HEK293 (cell line): ENCODE results near the gene CHD1L.
"Not testable (repeated sequence)": the region's sequence is repeated elsewhere in the genome, so short reads cannot be mapped to it uniquely, and the experiment has no call there.

ENCODE experiments used
- CTCF ChIA-PET: fragments of 350-600 bp; formaldehyde crosslinking; extraction: SDS; loops from one replicate; lab custom pipeline; 2021; ENCODE audit warnings: antibody characterized with exemption; lab: Yijun Ruan, JAX
- POLR2A ChIA-PET: fragments of 300-600 bp; formaldehyde crosslinking; extraction: SDS; loops from one replicate; lab custom pipeline; 2020; ENCODE audit warnings: antibody characterized with exemption, inconsistent platforms; lab: Yijun Ruan, JAX
- H3K27ac ChIP-seq: fragments of 200-500 bp; sonication (Bioruptor generic); 2 replicates; pipeline ENCODE4 v1.5.1; 2014; ENCODE audit warnings: low read depth, low read length, control low read depth, inconsistent platforms; ENCODE audit errors: extremely low read depth
- H3K36me3 ChIP-seq, 2 experiments: fragments of 200-500 bp in 1 of 2; sonication (Bioruptor generic) in 1 of 2; 1 replicate in 1 of 2; 2 replicates in 1 of 2; pipeline ENCODE4 v1.5.1; 2014 to 2017; ENCODE audit warnings: inconsistent platforms in 2 of 2, low read length in 2 of 2; ENCODE audit not compliant: control insufficient read depth in 2 of 2, insufficient read depth in 1 of 2
- H3K4me1 ChIP-seq: fragments of 200-500 bp; sonication (Bioruptor generic); 2 replicates; pipeline ENCODE4 v1.5.1; 2014; ENCODE audit warnings: mild to moderate bottlenecking, low read length, inconsistent platforms; ENCODE audit not compliant: control insufficient read depth, insufficient read depth
- H3K4me3 ChIP-seq: 2 replicates; pipeline ENCODE4 v1.5.1; 2011; ENCODE audit warnings: low read depth, mild to moderate bottlenecking, control low read depth, low read length, moderate library complexity
- H3K9me3 ChIP-seq: fragments of 200-500 bp; sonication (Bioruptor generic); 2 replicates; pipeline ENCODE4 v1.5.1; 2014; ENCODE audit warnings: low read depth, low read length, inconsistent platforms; ENCODE audit not compliant: control insufficient read depth, insufficient read depth
- BCL11A ChIP-seq: fragments of 450-650 bp; formaldehyde crosslinking; IDR thresholded peaks from 2 replicates; pipeline ENCODE4 v1.5.1; 2016; ENCODE audit warnings: low read depth, missing biosample characterization, missing genetic modification characterization
- EGR2 ChIP-seq: fragments of 450-650 bp; formaldehyde crosslinking; IDR thresholded peaks from 2 replicates; pipeline ENCODE4 v1.5.1; 2016; ENCODE audit warnings: low read depth, missing biosample characterization, missing genetic modification characterization
- FEZF1 ChIP-seq: fragments of 450-650 bp; formaldehyde crosslinking; IDR thresholded peaks from 2 replicates; pipeline ENCODE4 v1.5.1; 2016; ENCODE audit warnings: missing biosample characterization, missing genetic modification characterization
- GLIS1 ChIP-seq: fragments of 450-650 bp; formaldehyde crosslinking; IDR thresholded peaks from 2 replicates; pipeline ENCODE4 v1.5.1; 2016; ENCODE audit warnings: missing biosample characterization, missing genetic modification characterization
- GLIS2 ChIP-seq: fragments of 450-650 bp; formaldehyde crosslinking; IDR thresholded peaks from 2 replicates; pipeline ENCODE4 v1.5.1; 2016; ENCODE audit warnings: missing biosample characterization, missing genetic modification characterization
- KLF1 ChIP-seq: fragments of 450-650 bp; formaldehyde crosslinking; IDR thresholded peaks from 2 replicates; pipeline ENCODE4 v1.5.1; 2016; ENCODE audit warnings: missing biosample characterization, missing genetic modification characterization
- KLF7 ChIP-seq: fragments of 450-650 bp; formaldehyde crosslinking; IDR thresholded peaks from 2 replicates; pipeline ENCODE4 v1.5.1; 2016; ENCODE audit warnings: missing biosample characterization, missing genetic modification characterization, borderline replicate concordance
- MYNN ChIP-seq: fragments of 450-650 bp; formaldehyde crosslinking; IDR thresholded peaks from 2 replicates; pipeline ENCODE4 v1.5.1; 2016; ENCODE audit warnings: missing biosample characterization, missing genetic modification characterization, borderline replicate concordance
- ZBTB26 ChIP-seq: fragments of 450-650 bp; formaldehyde crosslinking; optimal IDR thresholded peaks from 2 replicates; pipeline ENCODE3; 2016; ENCODE audit warnings: missing biosample characterization, mild to moderate bottlenecking, missing genetic modification characterization
- ZFHX2 ChIP-seq: fragments of 450-650 bp; formaldehyde crosslinking; conservative IDR thresholded peaks from 2 replicates; pipeline ENCODE4 v1.5.1; 2016; ENCODE audit warnings: missing biosample characterization, missing genetic modification characterization
- ZFP69B ChIP-seq: fragments of 450-650 bp; formaldehyde crosslinking; IDR thresholded peaks from 2 replicates; pipeline ENCODE4 v1.5.1; 2016; ENCODE audit warnings: missing biosample characterization, missing genetic modification characterization
- ZIC2 ChIP-seq: fragments of 450-650 bp; formaldehyde crosslinking; IDR thresholded peaks from 2 replicates; pipeline ENCODE4 v1.5.1; 2016; ENCODE audit warnings: missing biosample characterization, missing genetic modification characterization
- ZNF114 ChIP-seq: fragments of 450-650 bp; formaldehyde crosslinking; IDR thresholded peaks from 2 replicates; pipeline ENCODE4 v1.5.0; 2017; ENCODE audit warnings: missing biosample characterization, missing genetic modification characterization
- ZNF133 ChIP-seq: fragments of 450-650 bp; formaldehyde crosslinking; IDR thresholded peaks from 2 replicates; pipeline ENCODE4 v1.5.1; 2016; ENCODE audit warnings: missing biosample characterization, missing genetic modification characterization
- ZNF174 ChIP-seq: fragments of 450-650 bp; formaldehyde crosslinking; IDR thresholded peaks from 2 replicates; pipeline ENCODE4 v1.5.0; 2017; ENCODE audit warnings: missing biosample characterization, mild to moderate bottlenecking, missing genetic modification characterization
- ZNF335 ChIP-seq: fragments of 450-650 bp; formaldehyde crosslinking; conservative IDR thresholded peaks from 2 replicates; pipeline ENCODE4 v1.5.1; 2016; ENCODE audit warnings: missing biosample characterization, missing genetic modification characterization
- ZNF341 ChIP-seq: fragments of 450-650 bp; formaldehyde crosslinking; IDR thresholded peaks from 2 replicates; pipeline ENCODE4; 2016; ENCODE audit warnings: low read depth, missing biosample characterization, missing genetic modification characterization
- ZNF670 ChIP-seq: fragments of 450-650 bp; formaldehyde crosslinking; IDR thresholded peaks from 2 replicates; pipeline ENCODE4 v1.5.1; 2016; ENCODE audit warnings: missing biosample characterization, missing genetic modification characterization, low read depth
- TF ChIP-seq, protein P1 (sequence below): fragments of 450-650 bp; formaldehyde crosslinking; IDR thresholded peaks from 2 replicates; pipeline ENCODE4; 2016; ENCODE audit warnings: missing biosample characterization, missing genetic modification characterization
- TF ChIP-seq, protein P2 (sequence below): fragments of 450-650 bp; formaldehyde crosslinking; IDR thresholded peaks from 2 replicates; pipeline ENCODE4 v1.5.1; 2016; ENCODE audit warnings: missing biosample characterization, missing genetic modification characterization

Gene CHD1L

DNA sequence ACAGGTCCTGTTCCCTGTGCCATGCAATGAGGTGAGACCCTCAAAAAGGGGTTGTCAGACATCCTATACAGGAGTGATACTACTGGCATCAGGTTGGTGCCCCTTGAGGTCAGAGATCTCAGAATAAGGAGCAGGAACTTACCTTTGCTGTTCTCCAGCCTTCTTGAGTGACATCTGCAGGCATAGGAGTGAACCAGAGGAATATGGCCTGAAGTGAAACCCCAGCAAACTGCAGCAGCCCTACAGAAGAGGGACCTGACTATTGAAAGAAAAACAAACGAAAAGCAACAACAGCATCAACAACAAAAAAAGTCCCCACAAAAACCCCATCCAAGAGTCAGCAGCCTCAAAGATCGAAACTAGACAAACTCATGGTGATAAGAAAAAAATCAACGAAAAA is 74.5 kb downstream of the CHD1L start (continued):
- TF ChIP-seq, protein P1, sequence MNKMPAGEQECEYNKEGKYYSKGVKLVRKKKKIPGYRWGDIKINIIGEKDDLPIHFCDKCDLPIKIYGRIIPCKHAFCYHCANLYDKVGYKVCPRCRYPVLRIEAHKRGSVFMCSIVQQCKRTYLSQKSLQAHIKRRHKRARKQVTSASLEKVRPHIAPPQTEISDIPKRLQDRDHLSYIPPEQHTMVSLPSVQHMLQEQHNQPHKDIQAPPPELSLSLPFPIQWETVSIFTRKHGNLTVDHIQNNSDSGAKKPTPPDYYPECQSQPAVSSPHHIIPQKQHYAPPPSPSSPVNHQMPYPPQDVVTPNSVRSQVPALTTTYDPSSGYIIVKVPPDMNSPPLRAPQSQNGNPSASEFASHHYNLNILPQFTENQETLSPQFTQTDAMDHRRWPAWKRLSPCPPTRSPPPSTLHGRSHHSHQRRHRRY (tag by site-specific recombination), result no peak
- no peak for TF ChIP-seq MYNN (tag by site-specific recombination)
- TF ChIP-seq ZNF670 (tag by site-specific recombination), result no peak
- TF ChIP-seq ZNF114 (tag by site-specific recombination), result no peak
- no peak for TF ChIP-seq ZNF174 (tag by site-specific recombination)
- TF ChIP-seq, all 188 proteins: peak for 0

GRCh38 chr1:147326933-147327687 is 84.6 kb downstream of the CHD1L start:
- not testable (repeated sequence) for H3K4me3 ChIP-seq, H3K4me1 ChIP-seq

DNA sequence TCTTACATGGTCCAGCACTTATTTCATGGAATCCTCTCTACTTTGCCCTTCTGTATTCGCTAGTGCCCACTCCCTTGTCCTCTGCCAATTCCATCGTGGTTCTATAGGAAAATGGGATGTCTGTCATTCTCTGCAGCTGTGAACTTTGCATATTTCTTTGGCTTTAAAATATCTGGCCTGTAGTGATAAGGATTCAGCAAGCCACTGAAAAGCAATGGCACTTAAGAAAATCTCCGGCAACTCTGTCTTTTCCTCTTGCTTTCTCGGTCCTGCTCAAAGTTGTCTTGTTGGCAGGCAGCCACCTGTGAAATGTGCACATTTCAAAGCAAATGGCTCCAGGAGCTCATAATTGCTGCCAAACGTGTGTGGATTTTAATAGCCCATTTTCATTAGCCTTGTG is 91.8 kb downstream of the CHD1L start:
- H3K4me1 ChIP-seq, result no peaks in the 10 kb centered on the region
- CTCF ChIA-PET, result interaction anchor here (0.7 kb wide), 1 partner anchor 51 kb away, joined by 3 read pairs; no protein-coding TSS in a partner anchor
- no peak overlapping the region for H3K4me3 ChIP-seq
- H3K36me3 ChIP-seq, result no peaks in the 10 kb centered on the region
- no peak overlapping the region for H3K27ac ChIP-seq
- no peak for TF ChIP-seq ZNF133 (tag by site-specific recombination)
- TF ChIP-seq FEZF1 (tag by site-specific recombination), result peak; percentile 72
- TF ChIP-seq KLF7 (tag by site-specific recombination), result no peak
- peak; percentile 35; the same call in 1 of the 2 replicates for TF ChIP-seq GLIS1 (tag by site-specific recombination)
- TF ChIP-seq, protein P2, sequence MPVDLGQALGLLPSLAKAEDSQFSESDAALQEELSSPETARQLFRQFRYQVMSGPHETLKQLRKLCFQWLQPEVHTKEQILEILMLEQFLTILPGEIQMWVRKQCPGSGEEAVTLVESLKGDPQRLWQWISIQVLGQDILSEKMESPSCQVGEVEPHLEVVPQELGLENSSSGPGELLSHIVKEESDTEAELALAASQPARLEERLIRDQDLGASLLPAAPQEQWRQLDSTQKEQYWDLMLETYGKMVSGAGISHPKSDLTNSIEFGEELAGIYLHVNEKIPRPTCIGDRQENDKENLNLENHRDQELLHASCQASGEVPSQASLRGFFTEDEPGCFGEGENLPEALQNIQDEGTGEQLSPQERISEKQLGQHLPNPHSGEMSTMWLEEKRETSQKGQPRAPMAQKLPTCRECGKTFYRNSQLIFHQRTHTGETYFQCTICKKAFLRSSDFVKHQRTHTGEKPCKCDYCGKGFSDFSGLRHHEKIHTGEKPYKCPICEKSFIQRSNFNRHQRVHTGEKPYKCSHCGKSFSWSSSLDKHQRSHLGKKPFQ, result no peak
- TF ChIP-seq BCL11A (tag by site-specific recombination), result no peak
- H3K9me3 ChIP-seq, result no peaks in the 10 kb centered on the region
- POLR2A ChIA-PET, result no interaction called here

More at GRCh38 chr1:147326933-147327687, 84.6 kb downstream of the CHD1L start:
- H3K27ac ChIP-seq, H3K36me3 ChIP-seq, CTCF ChIA-PET, H3K9me3 ChIP-seq, POLR2A ChIA-PET: not testable (repeated sequence)
- peak; percentile 15 for TF ChIP-seq ZBTB26 (tag by site-specific recombination)
- peak; percentile 55; the same call in 1 of the 2 replicates for TF ChIP-seq ZFP69B
- 0 out of 2 replicates have a peak, but pooled peaks have one; percentile 5 for TF ChIP-seq FEZF1 (tag by site-specific recombination)
- peak; percentile 51 for TF ChIP-seq ZIC2 (tag by site-specific recombination)
- peak; percentile 50 for TF ChIP-seq ZFHX2 (tag by site-specific recombination)
- TF ChIP-seq GLIS2, result peak; percentile 24; the same call in 1 of the 2 replicates
- 0 out of 2 replicates have a peak, but pooled peaks have one; percentile 28 for TF ChIP-seq EGR2
- TF ChIP-seq KLF1 (tag by site-specific recombination), result peak; percentile 83
- TF ChIP-seq GLIS1 (tag by site-specific recombination), result peak; percentile 58
- 0 out of 2 replicates have a peak, but pooled peaks have one; percentile 30 for TF ChIP-seq ZNF335 (tag by site-specific recombination)
- peak; percentile 48 for TF ChIP-seq ZNF341
